Measurements from ENCODE around the gene KRT40.

The KRT40 gene

GRCh38 chr17:41019415-41019814 is 35.3 kb upstream of the KRT40 start:
- TF ChIP-seq CTCF (IDR thresholded peaks at IDR 0.05; ENCODE audit: low read depth, low read length, missing control alignments) = no peak
- in situ Hi-C loops (cut with HindIII; ENCODE audit: low pct_ligation_motif_present, low sequenced_read_pairs) = no loop called here
- Histone ChIP-seq H3K27me3 (replicated peaks) (no peaks in the 10 kb centered on the region), H3K4me3 (ENCODE audit: low read depth, low read length) (no peak overlapping the region), H3K27ac (no peak overlapping the region), H3K36me3 (replicated peaks) (no peaks in the 10 kb centered on the region)
- no peak for DNase-seq

GRCh38 chr17:41018541-41018940 is 34.4 kb upstream of the KRT40 start:
- in situ Hi-C loops (cut with HindIII; ENCODE audit: low pct_ligation_motif_present, low sequenced_read_pairs) = no loop called here
- Histone ChIP-seq H3K4me3 (ENCODE audit: low read depth, low read length) (no peak overlapping the region), H3K36me3 (replicated peaks) (no peaks in the 10 kb centered on the region), H3K27ac (no peak overlapping the region), H3K27me3 (replicated peaks) (no peaks in the 10 kb centered on the region)
- no peak for DNase-seq
- TF ChIP-seq CTCF (IDR thresholded peaks at IDR 0.05; ENCODE audit: low read depth, low read length, missing control alignments) = no peak

DNA sequence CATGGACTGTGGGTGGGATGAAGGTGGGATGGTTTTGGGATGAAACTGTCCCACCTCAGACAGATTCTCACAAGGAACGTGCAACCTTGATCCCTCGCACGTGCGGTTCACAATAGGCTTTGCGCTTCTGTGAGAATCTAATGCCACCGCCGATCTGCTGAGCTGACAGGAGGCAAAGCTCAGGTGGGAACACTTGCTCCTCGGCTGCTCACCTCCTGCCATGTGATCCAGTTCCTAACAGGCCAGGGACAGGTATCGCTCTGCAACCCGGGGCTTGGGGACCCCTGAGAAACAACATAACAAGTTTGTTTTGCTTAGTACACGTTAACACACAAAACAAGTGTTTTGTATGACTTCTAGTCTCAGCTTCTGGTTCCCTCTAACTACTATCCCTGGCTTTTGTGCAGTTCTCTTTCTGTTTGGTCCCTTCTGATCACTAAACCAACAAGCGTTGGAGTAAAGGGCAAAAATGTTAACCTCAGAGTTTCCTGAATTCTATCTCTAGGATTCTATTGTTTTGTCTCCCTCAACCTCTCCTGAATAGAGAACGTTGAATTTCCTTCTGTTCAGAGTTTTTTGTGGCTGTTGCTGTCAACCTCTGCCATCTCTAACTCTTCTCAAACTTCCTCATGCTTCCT is 32.6 kb upstream of the KRT40 start:
- Histone ChIP-seq H3K4me3 (ENCODE audit: low read depth, low read length) (no peak overlapping the region), H3K36me3 (replicated peaks) (no peaks in the 10 kb centered on the region), H3K27ac (no peak overlapping the region), H3K27me3 (replicated peaks) (no peaks in the 10 kb centered on the region)
- in situ Hi-C loops (cut with HindIII; ENCODE audit: low pct_ligation_motif_present, low sequenced_read_pairs) = no loop called here
- TF ChIP-seq CTCF (IDR thresholded peaks at IDR 0.05; ENCODE audit: low read depth, low read length, missing control alignments) = no peak
- no peak for DNase-seq

GRCh38 chr17:41015454-41015853 is 31.3 kb upstream of the KRT40 start:
- no peaks in the 10 kb centered on the region for H3K36me3 ChIP-seq (replicated peaks)
- H3K27me3 ChIP-seq (replicated peaks) = no peaks in the 10 kb centered on the region
- no peak overlapping the region for H3K27ac ChIP-seq
- no peak for DNase-seq
- TF ChIP-seq CTCF (IDR thresholded peaks at IDR 0.05; ENCODE audit: low read depth, low read length, missing control alignments) = no peak
- H3K4me3 ChIP-seq (ENCODE audit: low read depth, low read length) = no peak overlapping the region
- in situ Hi-C loops (cut with HindIII; ENCODE audit: low pct_ligation_motif_present, low sequenced_read_pairs) = no loop called here

- Histone ChIP-seq H3K27me3 (replicated peaks) (no peaks in the 10 kb centered on the region), H3K36me3 (replicated peaks) (no peaks in the 10 kb centered on the region), H3K27ac (no peak overlapping the region), H3K4me3 (ENCODE audit: low read depth, low read length) (no peak overlapping the region)
- in situ Hi-C loops (cut with HindIII; ENCODE audit: low pct_ligation_motif_present, low sequenced_read_pairs) = no loop called here
- no peak for DNase-seq
- no peak for TF ChIP-seq CTCF (IDR thresholded peaks at IDR 0.05; ENCODE audit: low read depth, low read length, missing control alignments)
Observed at GRCh38 chr17:41013606-41014005, 29.5 kb upstream of the KRT40 start.

- in situ Hi-C loops (cut with HindIII; ENCODE audit: low pct_ligation_motif_present, low sequenced_read_pairs) = no loop called here
- H3K4me3 ChIP-seq (ENCODE audit: low read depth, low read length) = no peak overlapping the region
- no peak for TF ChIP-seq CTCF (IDR thresholded peaks at IDR 0.05; ENCODE audit: low read depth, low read length, missing control alignments)
- no peaks in the 10 kb centered on the region for H3K27me3 ChIP-seq (replicated peaks)
- no peak for DNase-seq
- no peak overlapping the region for H3K27ac ChIP-seq
- no peaks in the 10 kb centered on the region for H3K36me3 ChIP-seq (replicated peaks)
Observed at GRCh38 chr17:41013181-41013580, 29.1 kb upstream of the KRT40 start.

Data from brain microvascular endothelial cell (primary cell).